ENCODE measurements around the gene RNASE9. TPM values are rescaled to one million over a fixed set of nuclear protein-coding genes. Genes with fewer than 3 reads are reported as not detected.
A peak's percentile ranks its signal among the peaks of the same experiment; 100 is the strongest.

RNASE9 gene
- not detected for total RNA-seq

GRCh38 chr14:20560961-20561360, at the start of gene RNASE9:
Gene RNASE9, minus strand, starts transcription at chr14:20561047.
- no peaks in the 10 kb centered on the region for H3K4me1 ChIP-seq
- no peaks in the 10 kb centered on the region for H3K27me3 ChIP-seq
- DNase-seq = no peak
- H3K36me3 ChIP-seq = no peaks in the 10 kb centered on the region
- no peak within 1 kb of the TSS for H3K4me3 ChIP-seq
- TF ChIP-seq POLR2A (IDR thresholded peaks at IDR 0.05) (no peak), CTCF (IDR thresholded peaks at IDR 0.05) (no peak)
- H3K27ac ChIP-seq = no peak within 1 kb of the TSS
- no peaks in the 10 kb centered on the region for H3K9me3 ChIP-seq

GRCh38 chr14:20610002-20610765, 49.3 kb upstream of the RNASE9 start:
- Histone ChIP-seq H3K36me3 (no peaks in the 10 kb centered on the region), H3K9me3 (no peaks in the 10 kb centered on the region), H3K4me1 (peaks cover 0 to 17% (median 2%) of the 10 kb centered on the region in 4 donors), H3K27ac (peak overlapping the region; percentile 45 to 84 (median 63)), H3K4me3 (peak overlapping the region; percentile 74 to 86 (median 79)), H3K27me3 (no peaks in the 10 kb centered on the region)
- DNase-seq = peak; percentile 67 to 90 (median 72)
- TF ChIP-seq POLR2A (IDR thresholded peaks at IDR 0.05) = no peak
- TF ChIP-seq CTCF (IDR thresholded peaks at IDR 0.05) = no peak

DNA sequence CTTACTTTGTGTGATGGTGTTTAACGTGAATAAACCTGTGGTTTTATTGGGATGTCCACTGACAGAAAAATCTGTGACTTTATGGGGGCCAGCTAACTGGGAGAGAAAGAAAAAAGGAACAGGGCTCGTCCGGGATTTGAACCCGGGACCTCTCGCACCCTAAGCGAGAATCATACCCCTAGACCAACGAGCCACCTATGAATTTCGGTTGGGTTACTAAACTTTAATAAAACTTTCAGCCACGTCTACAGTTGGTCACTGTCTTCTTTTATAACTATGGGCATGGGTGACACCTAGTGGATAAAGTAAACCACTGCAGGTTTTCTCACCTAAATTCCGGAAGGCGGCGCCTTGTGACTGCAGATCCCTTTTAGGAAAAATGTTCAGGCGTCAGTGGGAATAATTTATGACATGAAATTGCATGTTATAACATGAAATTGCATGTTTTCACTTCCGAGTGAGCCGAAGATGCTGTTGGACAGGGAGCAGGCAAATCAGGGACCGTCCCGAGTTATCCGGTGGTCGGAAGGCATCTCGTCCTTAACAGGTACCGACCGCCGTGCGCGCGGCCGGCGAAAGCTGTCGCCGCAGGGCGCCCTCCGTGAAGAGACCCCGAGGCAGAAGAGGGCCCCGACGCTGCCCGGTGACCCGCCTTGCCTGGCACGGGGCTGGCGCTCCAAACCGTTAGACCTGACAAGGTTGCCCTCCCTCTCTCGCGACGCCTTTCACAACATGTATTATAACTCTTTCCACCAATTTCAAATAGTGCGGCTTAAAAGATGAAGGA, 48.6 kb upstream of the RNASE9 start:
- Histone ChIP-seq H3K4me3 (peak overlapping the region; percentile 74 to 86 (median 79)), H3K27ac (peak overlapping the region; percentile 45 to 84 (median 63)), H3K27me3 (no peaks in the 10 kb centered on the region), H3K9me3 (no peaks in the 10 kb centered on the region), H3K36me3 (no peaks in the 10 kb centered on the region), H3K4me1 (peaks cover 0 to 11% (median 2%) of the 10 kb centered on the region in 4 donors)
- TF ChIP-seq POLR2A (IDR thresholded peaks at IDR 0.05) (no peak), CTCF (IDR thresholded peaks at IDR 0.05) (peak; percentile 88 to 100 (median 99))
- peak; percentile 66 to 87 (median 71) for DNase-seq

DNA sequence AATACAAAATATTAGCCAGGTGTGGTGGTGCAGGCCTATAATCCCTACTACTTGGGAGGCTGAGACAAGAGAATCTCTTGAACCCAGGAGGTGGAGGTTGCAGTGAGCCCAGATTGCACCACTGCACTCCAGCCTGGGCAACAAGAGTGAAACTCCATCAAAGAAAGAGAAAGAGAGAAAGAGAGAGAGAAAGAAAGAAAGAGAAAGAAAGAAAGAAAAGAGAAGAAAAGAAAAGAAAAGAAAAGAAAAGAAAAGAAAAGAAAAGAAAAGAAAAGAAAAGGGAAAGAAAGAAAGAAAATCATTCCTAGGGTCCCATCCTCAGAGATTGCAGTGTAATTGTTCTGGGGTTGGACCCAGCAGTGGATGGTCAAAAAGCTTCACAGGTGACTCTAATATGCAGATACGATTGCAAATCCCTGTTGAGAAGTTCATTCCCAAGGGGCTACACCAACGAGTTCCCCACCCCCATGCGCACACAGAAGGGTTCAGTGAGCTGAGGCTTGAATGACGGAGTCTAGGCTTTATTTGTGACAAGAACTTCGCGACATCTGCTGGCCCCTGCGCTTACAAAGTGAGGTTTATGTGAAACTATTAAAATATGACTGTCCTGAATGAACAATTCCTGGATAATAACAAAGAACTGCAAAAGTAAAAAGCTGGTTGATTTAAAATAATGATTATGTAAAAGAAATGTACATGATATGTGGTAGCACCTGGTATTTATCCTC, 47.7 kb upstream of the RNASE9 start:
- DNase-seq = no peak
- H3K4me3 ChIP-seq = no peak overlapping the region
- no peaks in the 10 kb centered on the region for H3K9me3 ChIP-seq
- H3K36me3 ChIP-seq = no peaks in the 10 kb centered on the region
- TF ChIP-seq CTCF (IDR thresholded peaks at IDR 0.05) (no peak), POLR2A (IDR thresholded peaks at IDR 0.05) (no peak)
- H3K27me3 ChIP-seq = no peaks in the 10 kb centered on the region
- H3K27ac ChIP-seq = no peak overlapping the region
- peaks cover 0 to 11% (median 0%) of the 10 kb centered on the region in 4 donors for H3K4me1 ChIP-seq

- H3K9me3 ChIP-seq = no peaks in the 10 kb centered on the region
- no peaks in the 10 kb centered on the region for H3K36me3 ChIP-seq
- no peak for TF ChIP-seq POLR2A (IDR thresholded peaks at IDR 0.05)
- TF ChIP-seq CTCF (IDR thresholded peaks at IDR 0.05) = no peak
- H3K27ac ChIP-seq = no peak overlapping the region
- no peak overlapping the region for H3K4me3 ChIP-seq
- H3K4me1 ChIP-seq = peaks cover 0 to 7% (median 0%) of the 10 kb centered on the region in 4 donors
- no peaks in the 10 kb centered on the region for H3K27me3 ChIP-seq
- DNase-seq = no peak
Observed at GRCh38 chr14:20607617-20608016, 46.8 kb upstream of the RNASE9 start.

All from Peyer's patch (tissue), 4 donors.